ENCODE results near the gene SLC35A5.

GRCh38 chr3:112550859-112551258, 11.0 kb upstream of the SLC35A5 start:
- TF ChIP-seq CTCF (IDR thresholded peaks at IDR 0.05 in 8 of 11, conservative IDR thresholded peaks at IDR 0.05 in 3 of 11) (no peak), POLR2A (IDR thresholded peaks at IDR 0.05) (no peak), POLR2AphosphoS5 (IDR thresholded peaks at IDR 0.05) (no peak)
